ENCODE results near the gene AGO4. TPM values are rescaled to one million over a fixed set of nuclear protein-coding genes. Genes with fewer than 3 reads are reported as not detected.

Gene AGO4
- total RNA-seq, 1 experiment from 2014 or later: 6.1 TPM

DNA sequence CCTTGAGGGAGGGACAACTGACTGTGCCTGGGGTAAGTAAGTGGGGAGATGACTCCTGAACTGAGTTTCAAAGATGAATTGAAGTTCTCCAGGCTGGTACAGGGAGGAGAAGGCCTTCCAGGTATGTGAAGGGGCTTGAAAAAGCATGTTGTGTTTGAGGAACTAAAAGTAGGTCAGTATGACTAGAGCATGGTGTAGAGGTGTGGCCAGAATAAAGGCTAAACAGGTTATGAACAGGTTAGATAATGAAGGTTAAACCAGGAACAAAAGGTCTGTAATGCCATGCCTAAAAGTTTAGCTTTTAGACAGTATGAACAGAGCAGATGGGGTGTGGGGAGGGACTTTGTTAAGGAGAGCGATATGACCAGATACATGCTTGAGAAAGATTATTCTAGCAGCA lies 30.7 kb upstream of the AGO4 start:
- no peak overlapping the region for H2AFZ ChIP-seq (ENCODE audit: low read depth, low read length, poor library complexity, severe bottlenecking)
- no peaks in the 10 kb centered on the region for H4K20me1 ChIP-seq (ENCODE audit: insufficient read depth)
- H3K79me2 ChIP-seq (ENCODE audit: insufficient read depth, low read length): no peaks in the 10 kb centered on the region
- H3K9me3 ChIP-seq (ENCODE audit: control insufficient read depth in 1 of 2, insufficient read depth in 1 of 2, low read depth in 1 of 2, low read length in 2 of 2): no peaks in the 10 kb centered on the region
- TF ChIP-seq, protein P1, sequence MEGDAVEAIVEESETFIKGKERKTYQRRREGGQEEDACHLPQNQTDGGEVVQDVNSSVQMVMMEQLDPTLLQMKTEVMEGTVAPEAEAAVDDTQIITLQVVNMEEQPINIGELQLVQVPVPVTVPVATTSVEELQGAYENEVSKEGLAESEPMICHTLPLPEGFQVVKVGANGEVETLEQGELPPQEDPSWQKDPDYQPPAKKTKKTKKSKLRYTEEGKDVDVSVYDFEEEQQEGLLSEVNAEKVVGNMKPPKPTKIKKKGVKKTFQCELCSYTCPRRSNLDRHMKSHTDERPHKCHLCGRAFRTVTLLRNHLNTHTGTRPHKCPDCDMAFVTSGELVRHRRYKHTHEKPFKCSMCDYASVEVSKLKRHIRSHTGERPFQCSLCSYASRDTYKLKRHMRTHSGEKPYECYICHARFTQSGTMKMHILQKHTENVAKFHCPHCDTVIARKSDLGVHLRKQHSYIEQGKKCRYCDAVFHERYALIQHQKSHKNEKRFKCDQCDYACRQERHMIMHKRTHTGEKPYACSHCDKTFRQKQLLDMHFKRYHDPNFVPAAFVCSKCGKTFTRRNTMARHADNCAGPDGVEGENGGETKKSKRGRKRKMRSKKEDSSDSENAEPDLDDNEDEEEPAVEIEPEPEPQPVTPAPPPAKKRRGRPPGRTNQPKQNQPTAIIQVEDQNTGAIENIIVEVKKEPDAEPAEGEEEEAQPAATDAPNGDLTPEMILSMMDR (IDR thresholded peaks at IDR 0.05 in 2 of 3, conservative IDR thresholded peaks at IDR 0.05 in 1 of 3; ENCODE audit: borderline replicate concordance in 1 of 3, insufficient read depth in 1 of 3, low read depth in 2 of 3, low read length in 2 of 3): no peak
- TF ChIP-seq EZH2phosphoT487 (IDR thresholded peaks at IDR 0.05; ENCODE audit: borderline replicate concordance): no peak
- TF ChIP-seq, protein P2, sequence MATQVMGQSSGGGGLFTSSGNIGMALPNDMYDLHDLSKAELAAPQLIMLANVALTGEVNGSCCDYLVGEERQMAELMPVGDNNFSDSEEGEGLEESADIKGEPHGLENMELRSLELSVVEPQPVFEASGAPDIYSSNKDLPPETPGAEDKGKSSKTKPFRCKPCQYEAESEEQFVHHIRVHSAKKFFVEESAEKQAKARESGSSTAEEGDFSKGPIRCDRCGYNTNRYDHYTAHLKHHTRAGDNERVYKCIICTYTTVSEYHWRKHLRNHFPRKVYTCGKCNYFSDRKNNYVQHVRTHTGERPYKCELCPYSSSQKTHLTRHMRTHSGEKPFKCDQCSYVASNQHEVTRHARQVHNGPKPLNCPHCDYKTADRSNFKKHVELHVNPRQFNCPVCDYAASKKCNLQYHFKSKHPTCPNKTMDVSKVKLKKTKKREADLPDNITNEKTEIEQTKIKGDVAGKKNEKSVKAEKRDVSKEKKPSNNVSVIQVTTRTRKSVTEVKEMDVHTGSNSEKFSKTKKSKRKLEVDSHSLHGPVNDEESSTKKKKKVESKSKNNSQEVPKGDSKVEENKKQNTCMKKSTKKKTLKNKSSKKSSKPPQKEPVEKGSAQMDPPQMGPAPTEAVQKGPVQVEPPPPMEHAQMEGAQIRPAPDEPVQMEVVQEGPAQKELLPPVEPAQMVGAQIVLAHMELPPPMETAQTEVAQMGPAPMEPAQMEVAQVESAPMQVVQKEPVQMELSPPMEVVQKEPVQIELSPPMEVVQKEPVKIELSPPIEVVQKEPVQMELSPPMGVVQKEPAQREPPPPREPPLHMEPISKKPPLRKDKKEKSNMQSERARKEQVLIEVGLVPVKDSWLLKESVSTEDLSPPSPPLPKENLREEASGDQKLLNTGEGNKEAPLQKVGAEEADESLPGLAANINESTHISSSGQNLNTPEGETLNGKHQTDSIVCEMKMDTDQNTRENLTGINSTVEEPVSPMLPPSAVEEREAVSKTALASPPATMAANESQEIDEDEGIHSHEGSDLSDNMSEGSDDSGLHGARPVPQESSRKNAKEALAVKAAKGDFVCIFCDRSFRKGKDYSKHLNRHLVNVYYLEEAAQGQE (IDR thresholded peaks at IDR 0.05; ENCODE audit: low read depth): no peak
- ATAC-seq (no peak), DNase-seq (ENCODE audit: low read depth, low spot score) (no peak)
- H3K4me2 ChIP-seq (ENCODE audit: low read length): no peak overlapping the region
- CTCF ChIA-PET: interaction anchor here (0.8 to 1.6 kb wide), 2 partner anchors 8 to 62 kb away, joined by 4 to 6 read pairs; no protein-coding TSS in a partner anchor
- no peaks in the 10 kb centered on the region for H3K4me1 ChIP-seq (ENCODE audit: control insufficient read depth in 1 of 2, insufficient read depth in 2 of 2, low read length in 2 of 2)
- H3K4me3 ChIP-seq (replicated peaks in 1 of 2; ENCODE audit: low read depth in 1 of 2, low read length in 2 of 2): no peak overlapping the region
- intact Hi-C loops (cut with micrococcal nuclease): loop anchor here (10.0 kb wide), 1 partner anchor 922 kb away; the partner anchor contains the start of gene SMIM12
- H3K27me3 ChIP-seq (ENCODE audit: insufficient read depth, low read length): no peaks in the 10 kb centered on the region
- RAD21 ChIA-PET (ENCODE audit: low non-redundant PET in 1 of 2, low total read pairs in 2 of 2, uncharacterized antibody in 2 of 2, unreplicated experiment in 2 of 2): no interaction called here
- POLR2A ChIA-PET: no interaction called here
- H3K36me3 ChIP-seq (ENCODE audit: control insufficient read depth in 1 of 2, insufficient read depth in 2 of 2, low read length in 2 of 2): no peaks in the 10 kb centered on the region
- H3K9me2 ChIP-seq (ENCODE audit: insufficient read depth): no peaks in the 10 kb centered on the region
- no peak overlapping the region for H3K27ac ChIP-seq (ENCODE audit: low read depth, low read length)
- BruUV-seq (replicated peaks): no TSS peak
- no peak overlapping the region for H3K9ac ChIP-seq (ENCODE audit: low read length)
